Kidney (tissue), 14 donors: ENCODE measurements around the gene ASTN2. TPM values are rescaled to one million over a fixed set of nuclear protein-coding genes. Genes with fewer than 3 reads are reported as not detected.

Experiments
- DNase-seq, 5 donors: peaks; one replicate each; pipeline ENCODE4 v3.0.0-alpha.2; 2013 to 2020
- FAIRE-seq: peaks from 2 replicates; lab custom pipeline; 2012; peaks lifted over from hg19 to GRCh38; lab: Jason Lieb, UNC
- H3K27ac ChIP-seq, 2 donors: one replicate each; pipeline ENCODE4 v1.7.0; 2013; ENCODE audit warnings: low read depth in 2 of 2, low read length in 2 of 2, inconsistent platforms in 1 of 2
- H3K27me3 ChIP-seq: one replicate; pipeline ENCODE4 v1.7.1; 2013; ENCODE audit warnings: low read length, inconsistent platforms; ENCODE audit not compliant: control insufficient read depth, insufficient read depth
- H3K36me3 ChIP-seq, 3 donors: one replicate each; pipeline versions ENCODE4 v1.7.0 to v1.7.1; 2013; ENCODE audit warnings: low read length in 3 of 3, control low read depth in 1 of 3, inconsistent platforms in 1 of 3; ENCODE audit not compliant: insufficient read depth in 3 of 3, control insufficient read depth in 2 of 3
- H3K4me1 ChIP-seq, 3 donors: one replicate each; pipeline versions ENCODE4 v1.7.0 to v1.7.1; 2013; ENCODE audit warnings: low read length in 3 of 3, inconsistent platforms in 1 of 3, low read depth in 1 of 3; ENCODE audit not compliant: control insufficient read depth in 2 of 3, insufficient read depth in 2 of 3
- H3K4me3 ChIP-seq, 3 donors: one replicate each; pipeline versions ENCODE4 v1.7.0 to v1.8.1; 2013; ENCODE audit warnings: low read length in 3 of 3, control low read depth in 1 of 3, inconsistent platforms in 1 of 3
- H3K9ac ChIP-seq, 3 donors: one replicate each; pipeline versions ENCODE4 v1.7.0 to v1.7.1; 2013; ENCODE audit warnings: low read length in 3 of 3, control low read depth in 1 of 3, inconsistent platforms in 1 of 3
- H3K9me3 ChIP-seq, 3 donors: one replicate each; pipeline versions ENCODE4 v1.7.0 to v1.7.1; 2013; ENCODE audit warnings: low read length in 3 of 3, control low read depth in 1 of 3, inconsistent platforms in 1 of 3; ENCODE audit not compliant: control insufficient read depth in 2 of 3, insufficient read depth in 1 of 3
- CTCF ChIP-seq: IDR thresholded peaks from 3 replicates; pipeline ENCODE4 v1.5.1; 2012; ENCODE audit warnings: mild to moderate bottlenecking, moderate library complexity, borderline replicate concordance; ENCODE audit not compliant: insufficient read depth; ENCODE audit errors: extremely low read depth
- intact Hi-C: fragments of 100-400 bp; cut with DNase I; formaldehyde crosslinking; loops from one replicate; pipeline ENCODE4 v1.11.1; 2022
- polyA plus RNA-seq: library from polyadenylated mRNA; stranded (reverse); fragments of 350-450 nt; fragmentation: Illumina TruSeq; extraction: RNeasy Lipid Tissue Mini Kit (QIAGEN cat#74804); gene quantifications from one replicate; pipeline ENCODE4 v1.2.3, GENCODE V29; 2014; ENCODE audit warnings: low read depth, low replicate concordance; ENCODE audit not compliant: insufficient read depth
- total RNA-seq: library from RNA; stranded (reverse); fragmentation: NEBNext Ultra II Directional; extraction: Animal tissue kit (Norgen Biotek cat#: 25700); gene quantifications from one replicate; pipeline ENCODE4 v1.2.1, GENCODE V29; 2021
- donor health status: control.
- donor health status: control.
- donor health status: control.
- donor health status: control.
- donor health status: control.
- donor health status: DM: yes; HTN: yes; CAD: no.
- donor health status: Normal renal cell carcinoma (clear cell type).

ASTN2 gene
- total and polyA plus RNA-seq, 2 donors from 2014 or later: 7.6 to 11.5 TPM

- Histone ChIP-seq H3K9me3 (no peaks in the 10 kb centered on the region), H3K4me1 (no peaks in the 10 kb centered on the region), H3K36me3 (no peaks in the 10 kb centered on the region), H3K27ac (no peak overlapping the region), H3K4me3 (no peak overlapping the region), H3K9ac (no peak overlapping the region), H3K27me3 (no peaks in the 10 kb centered on the region)
- intact Hi-C loops: no loop called here
- DNase-seq (no peak), FAIRE-seq (no peak)
- TF ChIP-seq CTCF: no peak
Observed at GRCh38 chr9:116789081-116789480, 625.8 kb downstream of the ASTN2 start.

- H3K4me3 ChIP-seq: no peak overlapping the region
- FAIRE-seq: no peak
- no peak overlapping the region for H3K9ac ChIP-seq
- H3K4me1 ChIP-seq: no peaks in the 10 kb centered on the region
- intact Hi-C loops: no loop called here
- TF ChIP-seq CTCF: no peak
- H3K36me3 ChIP-seq: no peaks in the 10 kb centered on the region
- DNase-seq: no peak
- H3K27ac ChIP-seq: no peak overlapping the region
- H3K27me3 ChIP-seq: no peaks in the 10 kb centered on the region
- H3K9me3 ChIP-seq: no peaks in the 10 kb centered on the region
Observed at GRCh38 chr9:116786737-116787136, 628.1 kb downstream of the ASTN2 start.

GRCh38 chr9:116777116-116777515, 637.7 kb downstream of the ASTN2 start:
- H3K4me3 ChIP-seq: no peak overlapping the region
- TF ChIP-seq CTCF: no peak
- H3K4me1 ChIP-seq: no peaks in the 10 kb centered on the region
- FAIRE-seq: no peak
- no peak overlapping the region for H3K27ac ChIP-seq
- no peaks in the 10 kb centered on the region for H3K36me3 ChIP-seq
- intact Hi-C loops: no loop called here
- H3K9me3 ChIP-seq: no peaks in the 10 kb centered on the region
- no peaks in the 10 kb centered on the region for H3K27me3 ChIP-seq
- no peak for DNase-seq
- H3K9ac ChIP-seq: no peak overlapping the region
